Stimulated activated CD8-positive, alpha-beta memory T cell treated with anti-CD3 and anti-CD28 coated beads, Interleukin-4, amount 100 ng/mL, for 48 hours (primary cell): ENCODE measurements around the gene LHFPL2.
A peak's percentile ranks its signal among the peaks of the same experiment; 100 is the strongest.

Experiments used
- DNase-seq: peaks from one replicate; pipeline ENCODE4 v3.0.0-alpha.2; 2020

The LHFPL2 gene

GRCh38 chr5:78666041-78666444 lies 17.5 kb upstream of the LHFPL2 start:
- no peak for DNase-seq

DNA sequence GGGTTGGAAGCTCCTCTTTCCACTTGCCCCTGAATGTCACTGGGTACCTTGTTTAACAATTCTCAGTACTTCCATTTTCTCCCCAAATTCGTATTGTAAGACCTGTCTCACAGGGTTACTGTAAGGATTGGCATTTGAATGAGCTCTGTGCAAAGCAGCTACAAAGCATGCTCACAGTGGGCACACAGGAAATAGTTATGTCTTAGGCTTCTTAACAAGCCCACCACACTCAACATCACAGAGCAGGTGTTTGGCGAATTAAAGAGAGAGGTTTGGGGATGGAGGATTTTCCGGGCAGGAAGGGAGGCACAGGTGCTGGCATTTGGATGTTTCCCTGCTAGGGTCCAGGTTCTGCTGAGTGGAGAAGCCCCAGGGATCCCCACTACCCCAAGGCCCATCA lies 17.0 kb upstream of the LHFPL2 start:
- no peak for DNase-seq

DNA sequence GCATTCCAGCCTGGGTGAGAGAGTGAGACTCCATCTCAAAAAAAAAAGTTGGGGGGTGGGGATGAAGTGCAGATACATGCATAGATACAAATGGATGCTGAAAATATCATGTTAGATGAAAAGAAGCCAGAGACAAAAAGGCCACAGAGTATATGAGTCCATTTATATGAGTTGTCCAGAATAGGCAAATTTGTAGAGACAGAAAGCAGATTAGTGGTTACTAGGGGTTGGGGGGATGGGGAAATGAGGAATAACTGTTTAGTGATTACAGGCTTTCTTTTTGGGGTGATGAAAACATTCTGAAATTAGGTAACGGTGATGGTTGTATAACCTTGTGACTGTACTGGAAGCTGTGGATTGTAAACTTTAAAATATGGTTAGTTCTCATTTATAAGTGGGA lies 13.8 kb upstream of the LHFPL2 start:
- DNase-seq, result no peak

GRCh38 chr5:78661691-78662090 lies 13.1 kb upstream of the LHFPL2 start:
- no peak for DNase-seq

DNA sequence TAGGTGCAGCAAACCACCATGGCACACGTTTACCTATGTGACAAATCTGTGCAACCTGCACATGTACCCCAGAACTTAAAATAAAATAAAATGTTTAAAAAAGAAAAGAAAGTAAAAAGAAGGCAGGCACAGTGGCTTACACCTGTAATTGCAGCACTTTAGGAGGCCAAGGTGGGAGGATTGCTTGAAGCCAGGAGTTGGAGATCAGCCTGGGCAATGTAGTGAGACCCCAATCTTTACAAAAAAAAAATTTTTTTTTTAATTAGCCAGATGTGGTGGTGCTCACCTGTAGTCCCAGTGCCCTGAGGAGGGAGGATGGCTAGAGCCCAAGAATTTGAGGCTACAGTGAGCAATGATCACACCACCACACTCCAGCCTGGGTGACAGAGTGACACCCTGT lies 12.5 kb upstream of the LHFPL2 start:
- DNase-seq, result no peak

GRCh38 chr5:78660401-78660800 lies 11.8 kb upstream of the LHFPL2 start:
- no peak for DNase-seq

DNA sequence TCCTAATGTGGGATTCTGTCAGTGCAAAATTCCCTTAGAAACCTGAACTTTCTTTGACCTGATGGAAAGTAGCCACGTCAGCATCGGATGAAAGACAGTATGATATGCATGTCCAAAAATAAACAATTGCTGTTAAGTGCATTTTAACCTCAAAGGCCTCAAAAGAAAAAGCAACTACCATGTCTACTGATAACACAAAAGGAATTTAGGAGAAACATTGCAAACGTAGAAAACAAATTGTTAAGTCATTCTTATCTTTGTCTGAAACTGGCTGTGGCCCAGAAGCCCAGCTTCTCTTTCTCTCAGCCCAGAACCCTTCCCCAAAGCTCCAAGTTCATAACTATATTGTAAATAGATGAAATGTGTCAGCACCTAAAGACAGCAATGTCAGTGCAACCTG lies 11.1 kb upstream of the LHFPL2 start:
- no peak for DNase-seq

DNA sequence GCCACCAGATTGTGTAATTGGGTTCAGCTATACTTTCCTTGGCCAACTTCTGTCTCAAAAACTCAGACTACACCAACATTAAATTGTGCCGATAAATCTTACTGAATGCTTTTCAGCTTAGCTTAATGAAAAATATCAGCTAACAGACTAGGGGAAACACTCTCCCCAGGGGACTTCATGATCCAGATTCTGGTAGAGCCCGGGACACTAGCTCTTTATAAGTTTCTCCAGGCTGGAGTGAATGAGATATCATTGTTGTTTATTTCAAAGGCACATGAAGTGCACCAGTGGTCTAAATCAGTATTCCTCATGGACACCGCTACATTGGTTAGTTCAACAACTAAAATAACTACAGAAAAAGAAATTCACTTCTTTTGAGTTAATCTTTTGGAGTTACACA lies 10.5 kb upstream of the LHFPL2 start:
- no peak for DNase-seq

DNA sequence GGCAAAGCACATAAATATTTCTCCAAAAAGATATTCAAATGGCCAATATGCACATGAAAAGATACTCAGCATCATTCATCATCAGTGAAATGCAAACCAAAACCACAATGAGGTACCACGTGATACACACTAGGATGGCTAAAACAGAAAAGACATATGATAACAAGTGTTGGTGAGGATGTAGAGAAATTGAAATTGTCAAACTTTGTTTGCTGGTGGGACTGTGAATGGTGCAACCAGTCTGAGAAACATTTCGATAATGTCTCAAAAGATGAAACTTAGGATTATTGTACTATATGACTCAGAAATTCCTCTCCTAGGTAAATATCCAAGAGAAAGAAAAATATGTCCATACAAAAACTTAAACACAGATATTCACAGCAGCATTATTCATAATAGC lies 8.6 kb upstream of the LHFPL2 start:
- DNase-seq, result no peak

DNA sequence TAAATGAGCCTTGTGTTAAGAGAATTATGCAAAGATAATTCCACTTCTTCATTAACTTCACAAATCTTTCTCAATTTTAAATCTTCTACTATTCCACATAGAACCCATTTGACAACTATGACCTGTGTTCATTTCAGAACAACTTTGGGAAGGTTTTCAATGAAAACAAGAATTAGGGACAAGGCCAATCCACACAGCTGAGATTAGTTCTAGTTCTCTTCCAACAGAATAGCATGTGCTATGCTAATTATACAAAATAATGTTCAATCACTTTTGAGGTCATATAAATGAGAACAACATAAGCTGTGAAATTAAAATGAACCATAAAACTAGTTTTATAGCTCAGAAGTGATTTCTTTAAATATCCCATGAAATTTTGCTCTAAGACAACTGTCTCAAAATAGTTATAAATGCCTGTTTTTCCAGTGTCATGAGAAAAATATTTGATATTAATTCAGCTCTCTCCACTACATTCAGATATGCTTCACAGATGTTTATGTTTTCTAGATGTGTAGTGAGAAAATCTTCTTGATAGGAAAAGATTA lies 7.2 kb upstream of the LHFPL2 start:
- no peak for DNase-seq

DNA sequence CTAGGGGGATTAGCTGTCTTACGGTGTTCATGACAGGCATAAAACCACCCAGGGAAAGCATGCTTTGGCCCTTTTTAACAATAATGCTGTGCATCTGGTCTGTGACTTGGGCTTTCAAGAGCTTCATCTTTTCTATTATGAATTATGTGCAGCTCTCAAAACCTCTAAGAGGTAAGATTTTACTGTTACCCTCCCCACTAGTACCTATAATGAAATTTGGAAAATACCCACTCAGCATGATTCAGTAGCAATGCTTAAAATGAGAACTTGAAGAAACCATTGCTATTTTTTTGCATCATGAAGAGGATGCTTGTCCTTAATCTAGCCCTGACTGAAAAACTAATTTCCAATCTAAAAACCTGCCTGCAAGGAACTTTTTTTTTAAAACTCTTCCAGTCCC lies 5.8 kb upstream of the LHFPL2 start:
- no peak for DNase-seq

GRCh38 chr5:78653681-78654366 lies 5.3 kb upstream of the LHFPL2 start:
- no peak for DNase-seq

DNA sequence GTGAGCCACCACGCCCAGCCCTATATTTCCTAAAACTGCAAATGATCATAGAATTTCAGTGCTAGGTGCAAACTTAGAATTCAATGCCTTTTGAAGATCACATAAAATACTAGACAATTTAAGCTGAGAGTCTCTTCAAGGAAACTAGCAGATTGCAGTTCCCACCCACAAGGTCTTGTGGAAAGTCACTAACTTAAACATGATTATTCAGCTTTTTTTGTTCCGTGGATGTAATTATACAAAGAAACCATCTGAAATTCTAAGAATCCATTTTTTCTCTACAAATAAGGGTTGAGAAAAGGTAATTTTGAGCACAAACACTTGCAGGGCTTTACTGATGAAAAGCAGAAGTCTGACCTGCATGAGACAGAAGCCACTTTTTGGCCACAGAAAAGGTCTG lies 4.5 kb upstream of the LHFPL2 start:
- DNase-seq, result no peak

- no peak for DNase-seq
Measured at GRCh38 chr5:78651468-78651867, 2.9 kb upstream of the LHFPL2 start.

DNA sequence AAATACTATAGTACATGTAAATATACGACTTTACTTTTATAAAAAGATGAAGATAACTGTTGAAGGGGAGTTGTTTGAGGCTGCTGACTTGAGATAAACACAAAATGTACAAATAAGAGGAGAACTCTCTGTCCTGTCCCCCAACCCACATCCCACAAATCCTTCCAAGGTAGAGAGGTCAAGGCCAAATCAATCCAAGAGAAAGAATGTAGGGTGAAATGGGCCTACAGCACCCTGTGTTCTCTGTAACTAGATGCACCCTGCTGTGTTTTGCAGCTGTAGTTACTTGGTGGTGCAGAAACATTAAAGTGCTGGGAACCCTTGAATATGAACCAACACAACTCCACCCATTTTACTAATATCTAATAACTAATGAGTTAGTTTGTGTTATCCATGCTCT lies 2.0 kb upstream of the LHFPL2 start:
- no peak for DNase-seq

- no peak for DNase-seq
Measured at GRCh38 chr5:78649861-78650496, 1.4 kb upstream of the LHFPL2 start.

GRCh38 chr5:78649211-78649695 lies 681 bp upstream of the LHFPL2 start:
- DNase-seq, result no peak

DNA sequence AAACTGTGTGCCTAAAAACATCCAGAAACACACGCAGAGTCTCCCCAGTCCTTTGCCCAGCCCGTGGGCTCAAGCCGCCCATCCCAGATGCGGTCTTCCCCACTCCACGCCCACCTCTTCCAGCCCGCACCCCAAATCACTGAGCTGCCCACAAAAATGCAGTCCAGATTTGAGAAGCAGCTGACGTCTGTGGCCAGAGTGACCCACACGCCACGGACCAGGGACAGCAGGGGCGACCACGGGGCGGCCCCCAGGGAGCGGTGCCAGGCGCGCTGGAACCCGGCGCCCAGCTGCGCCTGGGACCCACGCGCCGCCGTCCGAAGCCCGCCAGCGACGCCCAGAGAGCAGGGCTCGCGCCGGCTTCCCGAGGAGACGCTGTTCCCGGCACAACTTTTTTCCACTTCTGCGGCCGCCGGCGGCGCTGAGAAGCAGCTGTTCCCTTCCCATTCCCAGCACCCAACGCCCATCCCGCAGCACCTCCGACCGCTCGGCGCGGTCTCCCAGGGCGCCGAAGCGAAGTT lies 674 bp downstream of the LHFPL2 start:
- no peak for DNase-seq

GRCh38 chr5:78647351-78647818 lies 1.2 kb downstream of the LHFPL2 start:
- DNase-seq, result peak; percentile 29

DNA sequence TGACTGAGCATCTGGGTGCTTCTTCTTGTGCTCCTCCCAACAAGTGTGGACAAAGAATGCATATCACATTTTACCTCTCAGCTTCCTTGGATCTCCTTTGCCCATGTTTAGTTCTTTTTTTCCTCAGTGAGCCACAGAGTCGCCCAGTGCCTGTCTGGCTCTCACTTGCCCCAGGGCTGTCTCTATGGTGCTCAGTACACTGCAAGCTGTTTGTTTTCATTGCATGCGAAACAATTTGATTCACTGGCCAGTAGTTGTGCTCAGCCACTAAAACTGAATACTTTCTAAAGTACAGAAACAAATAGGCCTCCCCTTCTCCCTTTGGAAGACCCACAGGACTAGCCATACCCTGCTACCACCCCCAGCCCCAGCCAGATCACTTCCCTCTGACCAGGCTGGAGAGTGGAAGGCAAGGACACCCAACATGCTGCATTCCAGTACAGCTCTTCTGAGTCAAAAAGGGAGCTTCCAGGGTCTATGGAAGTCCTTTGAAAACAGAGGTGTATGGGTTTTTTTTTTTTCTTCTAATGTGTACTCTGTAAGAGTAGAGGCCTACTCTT lies 3.8 kb downstream of the LHFPL2 start:
- no peak for DNase-seq

DNA sequence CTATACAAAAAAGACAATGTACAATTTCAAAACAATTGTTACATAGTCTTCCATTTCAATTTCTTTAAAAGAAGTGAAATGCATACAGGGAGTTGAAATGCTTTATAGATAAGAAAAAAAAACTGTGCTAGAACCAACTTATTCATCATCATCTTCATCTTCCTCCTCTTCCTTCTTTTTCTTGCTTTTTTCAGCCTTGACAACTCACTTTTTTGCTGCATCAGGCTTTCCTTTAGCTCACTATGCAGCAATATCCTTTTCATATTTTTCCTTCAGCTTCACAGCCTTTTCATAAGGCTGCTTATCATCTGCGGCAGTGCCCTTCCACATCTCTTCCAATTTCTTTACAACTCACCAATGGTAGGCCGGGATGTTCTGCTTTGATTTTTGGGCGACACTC lies 4.4 kb downstream of the LHFPL2 start:
- no peak for DNase-seq

- no peak for DNase-seq
Measured at GRCh38 chr5:78642701-78643100, 5.9 kb downstream of the LHFPL2 start.

DNA sequence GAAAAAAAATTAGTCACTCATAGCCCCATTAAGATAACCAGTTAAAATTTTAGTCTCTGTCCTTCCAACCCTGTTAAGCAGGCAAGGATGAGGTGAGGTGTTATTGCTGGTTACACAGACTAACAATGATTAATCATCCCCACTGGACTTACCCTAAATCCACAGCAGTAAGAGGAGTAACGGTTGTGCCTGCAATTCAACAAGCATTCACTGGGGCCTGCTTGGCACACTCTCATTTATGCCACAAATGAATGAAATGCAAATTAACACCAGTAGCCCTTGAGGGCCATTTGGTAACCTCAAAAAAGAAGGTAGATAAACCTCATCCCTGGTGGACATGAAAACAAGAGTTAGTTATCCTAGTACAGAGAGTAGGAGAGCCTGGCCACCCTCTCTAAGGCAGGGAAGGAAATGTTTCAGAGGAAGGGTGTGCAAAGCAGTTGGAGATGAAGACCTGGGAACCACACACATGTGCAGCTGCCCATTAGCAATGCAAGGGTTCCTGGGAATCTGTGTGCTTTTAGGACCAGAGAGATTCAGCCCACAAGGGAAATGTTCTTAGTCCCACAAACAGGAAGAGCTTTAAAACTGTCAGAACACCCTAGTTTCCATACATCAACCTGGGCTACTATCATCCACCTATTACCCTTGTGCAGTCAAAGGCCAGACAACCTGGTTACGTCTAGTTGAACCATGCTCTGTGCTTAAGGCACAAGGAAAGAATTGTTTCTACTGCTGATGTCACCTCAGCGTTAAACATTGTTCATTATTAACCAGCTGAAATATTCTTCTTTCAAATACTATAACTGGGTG lies 7.7 kb downstream of the LHFPL2 start:
- DNase-seq, result no peak
